Kidney (tissue), 14 donors: Measurements from ENCODE around the gene CRACDL. TPM values are rescaled to one million over a fixed set of nuclear protein-coding genes. Genes with fewer than 3 reads are reported as not detected.

Experiments used
- DNase-seq, 5 donors: peaks; one replicate each; pipeline ENCODE4 v3.0.0-alpha.2; 2013 to 2020
- FAIRE-seq: peaks from 2 replicates; lab custom pipeline; 2012; peaks lifted over from hg19 to GRCh38; lab: Jason Lieb, UNC
- H3K27ac ChIP-seq, 2 donors: one replicate each; pipeline ENCODE4 v1.7.0; 2013; ENCODE audit warnings: low read depth in 2 of 2, low read length in 2 of 2, inconsistent platforms in 1 of 2
- H3K27me3 ChIP-seq: one replicate; pipeline ENCODE4 v1.7.1; 2013; ENCODE audit warnings: low read length, inconsistent platforms; ENCODE audit not compliant: control insufficient read depth, insufficient read depth
- H3K36me3 ChIP-seq, 3 donors: one replicate each; pipeline versions ENCODE4 v1.7.0 to v1.7.1; 2013; ENCODE audit warnings: low read length in 3 of 3, control low read depth in 1 of 3, inconsistent platforms in 1 of 3; ENCODE audit not compliant: insufficient read depth in 3 of 3, control insufficient read depth in 2 of 3
- H3K4me1 ChIP-seq, 3 donors: one replicate each; pipeline versions ENCODE4 v1.7.0 to v1.7.1; 2013; ENCODE audit warnings: low read length in 3 of 3, inconsistent platforms in 1 of 3, low read depth in 1 of 3; ENCODE audit not compliant: control insufficient read depth in 2 of 3, insufficient read depth in 2 of 3
- H3K4me3 ChIP-seq, 3 donors: one replicate each; pipeline versions ENCODE4 v1.7.0 to v1.8.1; 2013; ENCODE audit warnings: low read length in 3 of 3, control low read depth in 1 of 3, inconsistent platforms in 1 of 3
- H3K9ac ChIP-seq, 3 donors: one replicate each; pipeline versions ENCODE4 v1.7.0 to v1.7.1; 2013; ENCODE audit warnings: low read length in 3 of 3, control low read depth in 1 of 3, inconsistent platforms in 1 of 3
- H3K9me3 ChIP-seq, 3 donors: one replicate each; pipeline versions ENCODE4 v1.7.0 to v1.7.1; 2013; ENCODE audit warnings: low read length in 3 of 3, control low read depth in 1 of 3, inconsistent platforms in 1 of 3; ENCODE audit not compliant: control insufficient read depth in 2 of 3, insufficient read depth in 1 of 3
- intact Hi-C: fragments of 100-400 bp; cut with DNase I; formaldehyde crosslinking; loops from one replicate; pipeline ENCODE4 v1.11.1; 2022
- polyA plus RNA-seq: library from polyadenylated mRNA; stranded (reverse); fragments of 350-450 nt; fragmentation: Illumina TruSeq; extraction: RNeasy Lipid Tissue Mini Kit (QIAGEN cat#74804); gene quantifications from one replicate; pipeline ENCODE4 v1.2.3, GENCODE V29; 2014; ENCODE audit warnings: low read depth, low replicate concordance; ENCODE audit not compliant: insufficient read depth
- total RNA-seq: library from RNA; stranded (reverse); fragmentation: NEBNext Ultra II Directional; extraction: Animal tissue kit (Norgen Biotek cat#: 25700); gene quantifications from one replicate; pipeline ENCODE4 v1.2.1, GENCODE V29; 2021
- TF ChIP-seq, protein P1 (sequence below): IDR thresholded peaks from 3 replicates; pipeline ENCODE4 v1.5.1; 2012; ENCODE audit warnings: mild to moderate bottlenecking, moderate library complexity, borderline replicate concordance; ENCODE audit not compliant: insufficient read depth; ENCODE audit errors: extremely low read depth
- donor health status: control.
- donor health status: control.
- donor health status: control.
- donor health status: control.
- donor health status: control.
- donor health status: DM: yes; HTN: yes; CAD: no.
- donor health status: Normal renal cell carcinoma (clear cell type).

CRACDL gene
- total and polyA plus RNA-seq, 2 donors from 2014 or later = 4.3 to 14.8 TPM

DNA sequence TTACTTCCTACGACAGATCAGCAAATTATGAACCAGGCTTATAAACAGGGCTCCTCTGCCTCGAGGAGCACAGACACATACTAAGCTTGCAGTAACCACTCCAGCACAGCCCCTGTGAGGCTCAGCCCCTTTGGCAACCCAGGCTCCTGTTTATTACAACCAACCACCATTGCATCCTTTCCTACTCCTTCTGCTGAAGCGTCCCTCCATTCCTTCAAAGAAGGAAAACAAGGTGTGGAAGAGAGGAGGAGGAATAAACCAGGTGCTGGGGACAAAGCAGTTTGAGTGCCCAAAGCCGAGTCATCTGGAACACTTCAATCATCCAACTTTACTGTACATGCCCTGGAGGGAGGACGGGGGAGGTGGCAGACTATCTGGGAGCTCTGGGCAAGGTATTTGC is 117.9 kb downstream of the CRACDL start:
- no peaks in the 10 kb centered on the region for H3K9me3 ChIP-seq
- no peak overlapping the region for H3K27ac ChIP-seq
- no peak overlapping the region for H3K9ac ChIP-seq
- DNase-seq (no peak), FAIRE-seq (no peak)
- TF ChIP-seq, protein P1, sequence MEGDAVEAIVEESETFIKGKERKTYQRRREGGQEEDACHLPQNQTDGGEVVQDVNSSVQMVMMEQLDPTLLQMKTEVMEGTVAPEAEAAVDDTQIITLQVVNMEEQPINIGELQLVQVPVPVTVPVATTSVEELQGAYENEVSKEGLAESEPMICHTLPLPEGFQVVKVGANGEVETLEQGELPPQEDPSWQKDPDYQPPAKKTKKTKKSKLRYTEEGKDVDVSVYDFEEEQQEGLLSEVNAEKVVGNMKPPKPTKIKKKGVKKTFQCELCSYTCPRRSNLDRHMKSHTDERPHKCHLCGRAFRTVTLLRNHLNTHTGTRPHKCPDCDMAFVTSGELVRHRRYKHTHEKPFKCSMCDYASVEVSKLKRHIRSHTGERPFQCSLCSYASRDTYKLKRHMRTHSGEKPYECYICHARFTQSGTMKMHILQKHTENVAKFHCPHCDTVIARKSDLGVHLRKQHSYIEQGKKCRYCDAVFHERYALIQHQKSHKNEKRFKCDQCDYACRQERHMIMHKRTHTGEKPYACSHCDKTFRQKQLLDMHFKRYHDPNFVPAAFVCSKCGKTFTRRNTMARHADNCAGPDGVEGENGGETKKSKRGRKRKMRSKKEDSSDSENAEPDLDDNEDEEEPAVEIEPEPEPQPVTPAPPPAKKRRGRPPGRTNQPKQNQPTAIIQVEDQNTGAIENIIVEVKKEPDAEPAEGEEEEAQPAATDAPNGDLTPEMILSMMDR = no peak
- no peaks in the 10 kb centered on the region for H3K4me1 ChIP-seq
- H3K27me3 ChIP-seq = no peaks in the 10 kb centered on the region
- intact Hi-C loops = no loop called here
- H3K4me3 ChIP-seq = no peak overlapping the region
- H3K36me3 ChIP-seq = no peaks in the 10 kb centered on the region

DNA sequence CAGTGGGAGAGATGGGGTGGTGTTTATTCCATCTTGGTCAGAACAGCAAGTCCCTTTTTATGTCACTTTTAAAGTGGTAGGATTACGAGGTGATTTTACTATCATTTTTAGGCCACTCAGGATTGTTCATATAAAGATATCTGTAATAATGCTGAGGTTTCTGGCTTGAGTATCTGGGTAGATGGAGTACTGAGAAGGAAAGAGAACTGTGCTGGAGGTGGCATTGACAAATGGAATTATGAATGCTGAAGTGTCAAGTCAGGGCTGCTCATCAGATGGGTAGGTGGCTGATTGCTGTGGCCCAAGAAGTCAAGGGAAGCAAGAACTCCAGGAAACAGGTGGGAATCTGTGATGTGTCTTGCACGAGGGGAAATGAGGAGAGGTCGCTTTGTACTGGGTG is 119.7 kb downstream of the CRACDL start:
- intact Hi-C loops = no loop called here
- no peak for DNase-seq
- TF ChIP-seq, protein P1 = no peak

DNA sequence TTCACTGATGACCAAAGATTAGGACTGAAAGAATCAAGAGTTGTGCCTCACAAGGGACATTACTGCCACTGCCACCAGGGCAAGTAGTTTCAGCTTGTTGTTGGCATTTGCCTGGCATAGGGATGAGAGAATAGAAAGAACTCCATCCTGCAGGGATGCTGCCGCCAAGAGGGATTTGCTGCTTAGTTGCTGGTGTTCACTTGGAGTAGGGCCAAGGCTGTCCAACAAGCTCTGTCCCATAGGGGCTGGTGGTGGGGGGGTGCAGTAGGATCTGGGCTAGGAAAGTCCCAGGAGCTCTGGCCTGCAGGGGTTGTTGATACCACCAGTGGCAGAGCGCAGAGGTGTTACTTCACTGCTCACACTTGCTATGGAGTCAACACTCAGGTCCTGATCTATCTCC is 120.2 kb downstream of the CRACDL start:
- peak in 1 of 5 donors; percentile 48 for DNase-seq
- TF ChIP-seq, protein P1 = no peak

More for the DNA sequence above, 119.7 kb downstream of the CRACDL start:
- Histone ChIP-seq H3K27me3 (no peaks in the 10 kb centered on the region), H3K36me3 (no peaks in the 10 kb centered on the region), H3K4me1 (no peaks in the 10 kb centered on the region), H3K9ac (no peak overlapping the region), H3K4me3 (no peak overlapping the region), H3K27ac (no peak overlapping the region), H3K9me3 (no peaks in the 10 kb centered on the region)
- FAIRE-seq = no peak

DNA sequence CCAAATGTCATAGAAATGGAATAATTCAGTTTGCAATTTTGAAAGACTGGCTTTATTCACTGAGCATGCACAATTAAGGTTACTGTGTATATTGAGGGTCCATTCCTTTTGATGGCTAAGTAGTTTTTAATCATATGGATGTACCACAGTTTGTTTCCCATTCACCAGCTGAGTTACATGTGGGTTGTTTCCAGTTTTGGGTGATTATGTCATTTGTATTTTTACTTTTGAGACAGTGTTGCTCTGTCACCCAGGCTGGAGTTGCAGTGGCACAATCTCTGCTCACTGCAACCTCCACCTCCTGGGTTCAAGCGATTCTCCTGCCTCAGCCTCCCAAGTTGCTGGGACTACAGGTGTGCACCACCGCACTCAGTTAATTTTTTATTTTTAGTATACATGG is 124.3 kb downstream of the CRACDL start:
- TF ChIP-seq, protein P1 = no peak
- Histone ChIP-seq H3K36me3 (no peaks in the 10 kb centered on the region), H3K4me3 (no peak overlapping the region), H3K9ac (no peak overlapping the region), H3K4me1 (peaks cover 0 to 4% (median 4%) of the 10 kb centered on the region in 3 donors), H3K27ac (no peak overlapping the region), H3K27me3 (no peaks in the 10 kb centered on the region), H3K9me3 (no peaks in the 10 kb centered on the region)
- intact Hi-C loops = no loop called here
- DNase-seq = no peak
- FAIRE-seq = no peak

More for the DNA sequence above, 120.2 kb downstream of the CRACDL start:
- Histone ChIP-seq H3K9ac (no peak overlapping the region), H3K4me3 (no peak overlapping the region), H3K27ac (no peak overlapping the region), H3K9me3 (no peaks in the 10 kb centered on the region), H3K36me3 (no peaks in the 10 kb centered on the region), H3K27me3 (no peaks in the 10 kb centered on the region), H3K4me1 (no peaks in the 10 kb centered on the region)
- no peak for FAIRE-seq
- intact Hi-C loops = no loop called here
